ENCODE data around the gene MYO1D. TPM values are rescaled to one million over a fixed set of nuclear protein-coding genes. Genes with fewer than 3 reads are reported as not detected.

The MYO1D gene
- total and polyA plus RNA-seq, 4 donors: 4.5 to 22.9 (median 13.3) TPM

- Histone ChIP-seq H3K9ac (ENCODE audit: low read depth in 1 of 2, low read length in 2 of 2) (no peak overlapping the region), H3K27me3 (ENCODE audit: control insufficient read depth in 4 of 4, insufficient read depth in 4 of 4, low read length in 3 of 4) (no peaks in the 10 kb centered on the region), H3K4me1 (ENCODE audit: control insufficient read depth in 4 of 4, insufficient read depth in 4 of 4, low read length in 3 of 4) (no peaks in the 10 kb centered on the region), H3K4me3 (ENCODE audit: low read depth in 1 of 3, low read length in 3 of 3) (no peak overlapping the region), H3K9me3 (ENCODE audit: control insufficient read depth in 4 of 4, low read length in 3 of 4) (no peaks in the 10 kb centered on the region), H3K27ac (ENCODE audit: low read depth in 1 of 2, low read length in 2 of 2) (no peak overlapping the region), H3K36me3 (ENCODE audit: control insufficient read depth in 4 of 4, insufficient read depth in 3 of 4, low read depth in 1 of 4, low read length in 3 of 4) (no peaks in the 10 kb centered on the region)
- DNase-seq (ENCODE audit: low spot score): no peak
- 89% methylated on average over 3 of the region's 3 CpGs for WGBS
- TF ChIP-seq HNF4A (conservative IDR thresholded peaks at IDR 0.05) (no peak), ZBTB33 (IDR thresholded peaks at IDR 0.05) (no peak), HNF4G (IDR thresholded peaks at IDR 0.05) (no peak), JUND (IDR thresholded peaks at IDR 0.05) (no peak), EGR1 (IDR thresholded peaks at IDR 0.05; ENCODE audit: low read depth in 2 of 2) (no peak), CTCF (IDR thresholded peaks at IDR 0.05; ENCODE audit: low read depth, low read length, missing input control) (no peak), MAX (IDR thresholded peaks at IDR 0.05) (no peak), SP1 (IDR thresholded peaks at IDR 0.05) (no peak), FOXA2 (IDR thresholded peaks at IDR 0.05) (no peak), TAF1 (conservative IDR thresholded peaks at IDR 0.05) (no peak), REST (IDR thresholded peaks at IDR 0.05) (no peak), RAD21 (IDR thresholded peaks at IDR 0.05) (no peak)
Measured at GRCh38 chr17:32549559-32549958, 327.4 kb downstream of the MYO1D start.

GRCh38 chr17:32546031-32546444 lies 330.9 kb downstream of the MYO1D start:
- Histone ChIP-seq H3K4me1 (ENCODE audit: control insufficient read depth in 4 of 4, insufficient read depth in 4 of 4, low read length in 3 of 4) (no peaks in the 10 kb centered on the region), H3K9me3 (ENCODE audit: control insufficient read depth in 4 of 4, low read length in 3 of 4) (no peaks in the 10 kb centered on the region), H3K27me3 (ENCODE audit: control insufficient read depth in 4 of 4, insufficient read depth in 4 of 4, low read length in 3 of 4) (no peaks in the 10 kb centered on the region), H3K4me3 (ENCODE audit: low read depth in 1 of 3, low read length in 3 of 3) (no peak overlapping the region), H3K36me3 (ENCODE audit: control insufficient read depth in 4 of 4, insufficient read depth in 3 of 4, low read depth in 1 of 4, low read length in 3 of 4) (no peaks in the 10 kb centered on the region), H3K9ac (ENCODE audit: low read depth in 1 of 2, low read length in 2 of 2) (no peak overlapping the region), H3K27ac (ENCODE audit: low read depth in 1 of 2, low read length in 2 of 2) (no peak overlapping the region)
- no peak for DNase-seq (ENCODE audit: low spot score)
- TF ChIP-seq ATF3 (IDR thresholded peaks at IDR 0.05) (no peak), NR2F2 (IDR thresholded peaks at IDR 0.05) (no peak), GABPA (IDR thresholded peaks at IDR 0.05 in 1 of 2, conservative IDR thresholded peaks at IDR 0.05 in 1 of 2) (no peak), RAD21 (IDR thresholded peaks at IDR 0.05) (no peak)
- 74% methylated on average over 8 of the region's 8 CpGs for WGBS

Data from liver (tissue), 9 donors.